Measurements from ENCODE around the gene PTAFR.

DNA sequence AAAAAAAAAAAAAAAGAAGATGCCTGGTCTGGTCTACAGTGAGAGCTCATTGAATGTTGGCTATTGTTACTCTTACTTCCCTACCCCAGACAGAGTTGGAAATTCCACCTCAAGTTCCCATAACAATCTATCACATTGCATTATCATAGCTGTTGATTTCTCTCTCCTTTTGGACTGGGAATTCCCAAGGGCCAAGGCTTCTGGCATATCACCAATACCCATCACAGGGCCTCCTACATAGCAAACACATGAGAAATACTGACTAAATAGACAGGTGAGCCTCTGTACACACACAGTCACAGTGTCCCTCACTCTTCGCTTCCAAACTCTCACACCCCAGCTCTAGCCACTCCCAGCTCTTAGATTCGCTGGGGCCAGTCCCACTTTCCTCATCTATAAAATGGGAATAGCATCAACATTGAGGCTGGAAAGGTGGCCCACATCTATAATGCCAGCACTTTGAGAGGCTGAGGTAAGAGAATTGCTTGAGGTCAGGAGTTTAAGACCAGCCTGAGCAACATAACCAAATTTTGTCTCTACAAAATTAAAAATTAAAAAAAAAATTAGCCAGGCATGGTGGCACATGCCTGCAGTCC, 6.4 kb downstream of the PTAFR start:
- TF ChIP-seq SMC3 (IDR thresholded peaks at IDR 0.05; ENCODE audit: low read depth, low read length) = no peak
- no peak for TF ChIP-seq POLR2A (IDR thresholded peaks at IDR 0.05; ENCODE audit: low read depth, low read length)
- TF ChIP-seq, protein P1, sequence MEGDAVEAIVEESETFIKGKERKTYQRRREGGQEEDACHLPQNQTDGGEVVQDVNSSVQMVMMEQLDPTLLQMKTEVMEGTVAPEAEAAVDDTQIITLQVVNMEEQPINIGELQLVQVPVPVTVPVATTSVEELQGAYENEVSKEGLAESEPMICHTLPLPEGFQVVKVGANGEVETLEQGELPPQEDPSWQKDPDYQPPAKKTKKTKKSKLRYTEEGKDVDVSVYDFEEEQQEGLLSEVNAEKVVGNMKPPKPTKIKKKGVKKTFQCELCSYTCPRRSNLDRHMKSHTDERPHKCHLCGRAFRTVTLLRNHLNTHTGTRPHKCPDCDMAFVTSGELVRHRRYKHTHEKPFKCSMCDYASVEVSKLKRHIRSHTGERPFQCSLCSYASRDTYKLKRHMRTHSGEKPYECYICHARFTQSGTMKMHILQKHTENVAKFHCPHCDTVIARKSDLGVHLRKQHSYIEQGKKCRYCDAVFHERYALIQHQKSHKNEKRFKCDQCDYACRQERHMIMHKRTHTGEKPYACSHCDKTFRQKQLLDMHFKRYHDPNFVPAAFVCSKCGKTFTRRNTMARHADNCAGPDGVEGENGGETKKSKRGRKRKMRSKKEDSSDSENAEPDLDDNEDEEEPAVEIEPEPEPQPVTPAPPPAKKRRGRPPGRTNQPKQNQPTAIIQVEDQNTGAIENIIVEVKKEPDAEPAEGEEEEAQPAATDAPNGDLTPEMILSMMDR (conservative IDR thresholded peaks at IDR 0.05; ENCODE audit: low read depth, low read length) = no peak
- no peak for TF ChIP-seq MXI1 (IDR thresholded peaks at IDR 0.05; ENCODE audit: borderline replicate concordance, low read depth, low read length)
- no peak for TF ChIP-seq NFE2L2 (IDR thresholded peaks at IDR 0.05; ENCODE audit: low read depth, low read length)
- TF ChIP-seq CEBPB (IDR thresholded peaks at IDR 0.05; ENCODE audit: low read depth, low read length) = no peak
- TF ChIP-seq MAFK (IDR thresholded peaks at IDR 0.05; ENCODE audit: low read depth, low read length) = no peak
